ENCODE measurements around the gene DUSP7. TPM values are rescaled to one million over a fixed set of nuclear protein-coding genes. Genes with fewer than 3 reads are reported as not detected.

DUSP7 gene
- total and polyA plus RNA-seq, 2 experiments from 2014 or later, result 6.4 to 13.1 TPM

GRCh38 chr3:52005571-52005986 lies 50.8 kb downstream of the DUSP7 start:
- Histone ChIP-seq H3K4me2 (peak overlapping the region; percentile 44), H2AFZ (no peak overlapping the region), H3K27ac (peak overlapping the region; percentile 20), H4K20me1 (ENCODE audit: insufficient read depth, poor library complexity, severe bottlenecking) (no peaks in the 10 kb centered on the region), H3K79me2 (no peaks in the 10 kb centered on the region), H3K9me2 (replicated peaks; ENCODE audit: insufficient read depth) (no peaks in the 10 kb centered on the region), H3K9me3 (ENCODE audit: low read depth) (no peaks in the 10 kb centered on the region), H3K4me1 (ENCODE audit: insufficient read depth) (peaks cover 19% of the 10 kb centered on the region), H3K36me3 (replicated peaks; ENCODE audit: insufficient read depth, low read depth) (no peaks in the 10 kb centered on the region), H3K27me3 (no peaks in the 10 kb centered on the region), H3K4me3 (no peak overlapping the region)
- 29% methylated on average over 12 of the region's 15 CpGs for WGBS (ENCODE audit: low lambda C conversion rate, missing lambda C conversion rate)
- DNase-seq (ENCODE audit: low spot score), result peak; percentile 60
- TF ChIP-seq EZH2phosphoT487 (IDR thresholded peaks at IDR 0.05; ENCODE audit: low read depth, severe bottlenecking, unreplicated experiment) (no peak), CTCF (IDR thresholded peaks at IDR 0.05; ENCODE audit: poor library complexity) (no peak), EZH2 (IDR thresholded peaks at IDR 0.05; ENCODE audit: borderline replicate concordance) (no peak)

- Histone ChIP-seq H4K20me1 (ENCODE audit: insufficient read depth, poor library complexity, severe bottlenecking) (no peaks in the 10 kb centered on the region), H3K9me3 (ENCODE audit: low read depth) (no peaks in the 10 kb centered on the region), H3K79me2 (no peaks in the 10 kb centered on the region), H3K27me3 (no peaks in the 10 kb centered on the region), H3K4me2 (no peak overlapping the region), H3K27ac (no peak overlapping the region), H3K9me2 (replicated peaks; ENCODE audit: insufficient read depth) (no peaks in the 10 kb centered on the region), H3K36me3 (replicated peaks; ENCODE audit: insufficient read depth, low read depth) (no peaks in the 10 kb centered on the region), H3K4me3 (no peak overlapping the region), H2AFZ (no peak overlapping the region), H3K4me1 (ENCODE audit: insufficient read depth) (peaks cover 19% of the 10 kb centered on the region)
- TF ChIP-seq EZH2phosphoT487 (IDR thresholded peaks at IDR 0.05; ENCODE audit: low read depth, severe bottlenecking, unreplicated experiment), result no peak
- no peak for TF ChIP-seq EZH2 (IDR thresholded peaks at IDR 0.05; ENCODE audit: borderline replicate concordance)
- no peak for TF ChIP-seq CTCF (IDR thresholded peaks at IDR 0.05; ENCODE audit: poor library complexity)
- no peak for DNase-seq (ENCODE audit: low spot score)
- 91% methylated on average over 4 of the region's 4 CpGs for WGBS (ENCODE audit: low lambda C conversion rate, missing lambda C conversion rate)
Measured at GRCh38 chr3:52004906-52005395, 51.4 kb downstream of the DUSP7 start.

- no peak overlapping the region for H2AFZ ChIP-seq
Measured at GRCh38 chr3:52004163-52004787, 52.1 kb downstream of the DUSP7 start.

More at GRCh38 chr3:52004163-52004787, 52.1 kb downstream of the DUSP7 start:
- no peak overlapping the region for H3K27ac ChIP-seq
- H3K79me2 ChIP-seq, result no peaks in the 10 kb centered on the region
- no peak overlapping the region for H3K4me2 ChIP-seq
- TF ChIP-seq EZH2phosphoT487 (IDR thresholded peaks at IDR 0.05; ENCODE audit: low read depth, severe bottlenecking, unreplicated experiment) (no peak), CTCF (IDR thresholded peaks at IDR 0.05; ENCODE audit: poor library complexity) (peak; percentile 73)
- no peaks in the 10 kb centered on the region for H3K9me3 ChIP-seq (ENCODE audit: low read depth)
- no peaks in the 10 kb centered on the region for H4K20me1 ChIP-seq (ENCODE audit: insufficient read depth, poor library complexity, severe bottlenecking)
- H3K4me3 ChIP-seq, result no peak overlapping the region
- no peaks in the 10 kb centered on the region for H3K27me3 ChIP-seq
- H3K36me3 ChIP-seq (replicated peaks; ENCODE audit: insufficient read depth, low read depth), result no peaks in the 10 kb centered on the region
- H3K4me1 ChIP-seq (ENCODE audit: insufficient read depth), result peaks cover 19% of the 10 kb centered on the region
- 42% methylated on average over 16 of the region's 16 CpGs for WGBS (ENCODE audit: low lambda C conversion rate, missing lambda C conversion rate)
- H3K9me2 ChIP-seq (replicated peaks; ENCODE audit: insufficient read depth), result no peaks in the 10 kb centered on the region
- DNase-seq (ENCODE audit: low spot score), result peak; percentile 84

Data from hepatocyte (in vitro differentiated cells).